Right renal pelvis (tissue), 4 donors: Measurements from ENCODE around the gene POC1A. TPM values are rescaled to one million over a fixed set of nuclear protein-coding genes. Genes with fewer than 3 reads are reported as not detected.
"Not testable (repeated sequence)": the region's sequence is repeated elsewhere in the genome, so short reads cannot be mapped to it uniquely, and the experiment has no call there.

Source experiments
- DNase-seq, 4 donors: peaks; one replicate each; pipeline ENCODE4 v3.0.0-alpha.2; 2013; ENCODE audit warnings: low read depth in 4 of 4, low spot score in 3 of 4, missing footprints in 1 of 4
- polyA plus RNA-seq, 4 donors: library from polyadenylated mRNA; unstranded; fragments of 120-200 nt; gene quantifications; one replicate each; pipeline ENCODE4 v1.2.1, GENCODE V29; 2013; ENCODE audit not compliant: insufficient read length in 4 of 4

POC1A gene
- polyA plus RNA-seq, 4 donors, result 7.1 to 8.6 (median 7.9) TPM

- no peak for DNase-seq
These were observed 118.0 kb downstream of the POC1A start for GRCh38 chr3:52036222-52036694.

GRCh38 chr3:52034651-52035050, 119.6 kb downstream of the POC1A start:
- no peak for DNase-seq

- DNase-seq, result no peak
These were observed 120.0 kb downstream of the POC1A start for GRCh38 chr3:52034212-52034611.

GRCh38 chr3:52033748-52034147, 120.5 kb downstream of the POC1A start:
- DNase-seq, result not testable (repeated sequence)

DNA sequence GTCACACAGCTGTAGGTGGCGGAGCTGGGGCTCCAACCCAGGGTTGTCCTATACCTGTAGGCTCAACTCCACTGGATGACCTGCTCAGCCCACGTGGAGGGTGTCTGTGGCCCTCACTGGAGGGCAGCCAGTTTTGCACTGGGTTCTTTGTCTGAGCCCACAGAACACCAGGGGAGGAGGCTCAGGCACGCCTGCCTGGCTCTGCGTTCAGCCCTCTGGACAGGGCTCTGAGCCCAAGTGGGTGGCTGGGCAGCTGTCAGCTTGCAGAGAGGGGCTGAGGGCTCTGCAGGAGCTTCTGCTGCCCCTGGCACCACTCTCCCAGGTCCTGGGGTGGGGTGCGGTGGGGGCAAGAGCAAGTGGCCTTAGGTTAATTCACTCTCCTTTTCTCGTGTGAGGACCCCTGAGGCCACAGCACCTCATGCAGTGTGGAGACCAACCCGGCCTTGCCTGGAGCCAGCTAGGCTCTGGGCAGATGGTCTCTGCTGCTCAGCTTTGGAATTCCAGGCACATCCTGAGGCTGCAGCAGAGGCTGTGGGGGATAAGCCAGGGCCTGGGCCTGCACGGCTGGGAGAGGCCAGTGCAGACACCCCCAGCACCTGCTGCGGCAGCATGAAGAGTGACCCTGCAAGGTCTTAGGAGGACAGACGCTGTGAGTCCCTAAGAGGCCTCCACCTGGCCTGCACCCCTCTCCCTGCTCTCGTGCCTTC, 121.4 kb downstream of the POC1A start:
- DNase-seq, result no peak

- no peak for DNase-seq
These were observed 122.3 kb downstream of the POC1A start for GRCh38 chr3:52031896-52032295.

DNA sequence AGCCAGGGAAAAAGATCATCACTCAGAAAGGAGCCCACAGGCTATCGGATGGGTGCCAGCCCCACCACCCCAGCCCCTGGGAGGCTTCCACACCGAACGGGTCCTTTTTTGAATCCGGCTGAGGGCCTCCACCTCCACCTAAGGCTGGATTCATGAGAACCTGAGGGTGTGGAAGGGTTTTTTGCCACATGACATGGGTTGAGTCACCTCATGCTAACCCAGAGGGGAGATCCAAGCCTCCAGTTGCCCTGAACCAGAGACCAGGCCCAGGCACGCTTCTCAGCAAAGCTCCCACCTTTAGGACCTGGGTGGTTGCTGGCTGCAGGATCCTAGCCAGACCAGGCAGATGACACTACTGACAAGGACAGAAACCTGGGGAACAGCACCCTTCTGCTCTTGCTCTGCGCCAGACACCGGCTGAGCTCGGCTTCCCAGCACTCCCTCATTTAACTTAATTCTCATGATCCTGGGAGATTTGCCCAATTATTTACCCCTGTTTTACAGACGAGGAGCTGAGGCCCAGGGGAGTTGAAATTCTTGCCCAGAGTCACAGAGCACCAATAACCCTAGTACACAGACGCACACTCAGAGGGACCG, 123.4 kb downstream of the POC1A start:
- no peak for DNase-seq

GRCh38 chr3:52029535-52029934, 124.7 kb downstream of the POC1A start:
- no peak for DNase-seq

- no peak for DNase-seq
These were observed 125.2 kb downstream of the POC1A start for GRCh38 chr3:52029053-52029452.

DNA sequence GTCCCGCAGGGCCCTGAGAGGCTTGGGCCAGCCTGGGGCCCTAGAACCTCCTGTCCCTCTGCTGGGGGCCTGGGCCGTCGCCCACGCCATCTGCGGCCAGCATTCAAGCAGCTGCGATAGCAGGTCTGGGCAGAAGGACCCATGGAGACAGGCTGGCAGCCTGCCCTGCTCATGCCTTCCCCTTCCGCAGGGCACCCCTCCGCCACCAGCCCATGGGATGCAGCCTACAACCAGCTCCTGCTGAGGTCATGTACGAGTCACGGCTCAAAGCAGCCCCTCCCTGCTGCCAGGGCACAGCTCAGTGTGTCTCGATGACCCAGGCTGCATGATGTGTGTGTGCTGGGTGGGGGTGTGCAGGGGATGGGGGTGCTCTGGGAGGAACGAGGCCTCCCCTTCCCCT, 125.7 kb downstream of the POC1A start:
- DNase-seq, result no peak

GRCh38 chr3:52026041-52026440, 128.2 kb downstream of the POC1A start:
- no peak for DNase-seq

GRCh38 chr3:52025453-52025852, 128.8 kb downstream of the POC1A start:
- DNase-seq, result no peak

Other genes starting within 250 kb of the POC1A start
- 10 to 100 TPM; 17.6 to 22.6 (median 19.9) TPM for gene RRP9, start 212.5 kb downstream of the POC1A start, polyA plus RNA-seq
- gene PARP3, start 212.1 kb downstream of the POC1A start, polyA plus RNA-seq, result 10 to 100 TPM; 16.0 to 19.6 (median 17.2) TPM
- under 1 TPM; 0.30 to 0.68 (median 0.40) TPM for gene GPR62, start 199.0 kb downstream of the POC1A start, polyA plus RNA-seq
- 10 to 100 TPM; 53.6 to 68.2 (median 56.2) TPM for gene PCBP4, start 187.0 kb downstream of the POC1A start, polyA plus RNA-seq
- 10 to 100 TPM; 80.5 to 95.6 (median 90.7) TPM for gene ABHD14B, start 180.4 kb downstream of the POC1A start, polyA plus RNA-seq
- gene ABHD14A, start 179.4 kb downstream of the POC1A start, polyA plus RNA-seq, result 10 to 100 TPM; 24.1 to 34.7 (median 26.9) TPM
- gene ACY1, start 170.9 kb downstream of the POC1A start, polyA plus RNA-seq, result 100 to 1,000 TPM; 102 to 142 (median 115) TPM
- gene RPL29, start 158.5 kb downstream of the POC1A start, polyA plus RNA-seq, result 1,000 to 10,000 TPM; 1,532 to 1,899 (median 1,617) TPM
- 10 to 100 TPM; 16.7 to 20.0 (median 18.4) TPM for gene DUSP7, start 97.9 kb downstream of the POC1A start, polyA plus RNA-seq
- gene ALAS1, start 43.7 kb upstream of the POC1A start, polyA plus RNA-seq, result 10 to 100 TPM; 46.2 to 53.4 (median 48.1) TPM
- under 1 TPM; 0.08 to 0.27 (median 0.19) TPM for gene TLR9, start 71.2 kb upstream of the POC1A start, polyA plus RNA-seq
- 10 to 100 TPM; 26.0 to 36.8 (median 28.0) TPM for gene TWF2, start 84.7 kb upstream of the POC1A start, polyA plus RNA-seq
- 10 to 100 TPM; 17.9 to 20.6 (median 20.1) TPM for gene PPM1M, start 91.3 kb upstream of the POC1A start, polyA plus RNA-seq
- gene WDR82, start 124.2 kb upstream of the POC1A start, polyA plus RNA-seq, result 100 to 1,000 TPM in 3 of 4 donors, 10 to 100 TPM in 1; 92.9 to 110 (median 106) TPM
- 10 to 100 TPM; 29.6 to 45.1 (median 33.0) TPM for gene GLYCTK, start 133.4 kb upstream of the POC1A start, polyA plus RNA-seq
- gene DNAH1, start 161.9 kb upstream of the POC1A start, polyA plus RNA-seq, result 1 to 10 TPM; 7.0 to 10.0 (median 8.3) TPM